ENCODE data around the gene EIF3B. TPM values are rescaled to one million over a fixed set of nuclear protein-coding genes. Genes with fewer than 3 reads are reported as not detected.

The EIF3B gene
- total RNA-seq, 1 donor from 2014 or later, result 132 TPM

- H3K27ac Mint-ChIP-seq (ENCODE audit: unreplicated experiment), result peak overlapping the region; percentile 55
- H3K4me1 Mint-ChIP-seq (ENCODE audit: unreplicated experiment), result peaks cover 29% of the 10 kb centered on the region
- TF ChIP-seq, protein P1, sequence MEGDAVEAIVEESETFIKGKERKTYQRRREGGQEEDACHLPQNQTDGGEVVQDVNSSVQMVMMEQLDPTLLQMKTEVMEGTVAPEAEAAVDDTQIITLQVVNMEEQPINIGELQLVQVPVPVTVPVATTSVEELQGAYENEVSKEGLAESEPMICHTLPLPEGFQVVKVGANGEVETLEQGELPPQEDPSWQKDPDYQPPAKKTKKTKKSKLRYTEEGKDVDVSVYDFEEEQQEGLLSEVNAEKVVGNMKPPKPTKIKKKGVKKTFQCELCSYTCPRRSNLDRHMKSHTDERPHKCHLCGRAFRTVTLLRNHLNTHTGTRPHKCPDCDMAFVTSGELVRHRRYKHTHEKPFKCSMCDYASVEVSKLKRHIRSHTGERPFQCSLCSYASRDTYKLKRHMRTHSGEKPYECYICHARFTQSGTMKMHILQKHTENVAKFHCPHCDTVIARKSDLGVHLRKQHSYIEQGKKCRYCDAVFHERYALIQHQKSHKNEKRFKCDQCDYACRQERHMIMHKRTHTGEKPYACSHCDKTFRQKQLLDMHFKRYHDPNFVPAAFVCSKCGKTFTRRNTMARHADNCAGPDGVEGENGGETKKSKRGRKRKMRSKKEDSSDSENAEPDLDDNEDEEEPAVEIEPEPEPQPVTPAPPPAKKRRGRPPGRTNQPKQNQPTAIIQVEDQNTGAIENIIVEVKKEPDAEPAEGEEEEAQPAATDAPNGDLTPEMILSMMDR (IDR thresholded peaks at IDR 0.05), result no peak
- H3K36me3 Mint-ChIP-seq (ENCODE audit: unreplicated experiment), result peaks cover 10% of the 10 kb centered on the region
- no peaks in the 10 kb centered on the region for H3K27me3 Mint-ChIP-seq (ENCODE audit: unreplicated experiment)
- DNase-seq (ENCODE audit: extremely low spot score, unreplicated experiment), result no peak
- no peaks in the 10 kb centered on the region for H3K9me3 Mint-ChIP-seq (ENCODE audit: unreplicated experiment)
- H3K4me3 Mint-ChIP-seq (ENCODE audit: unreplicated experiment), result no peak overlapping the region
Observed at GRCh38 chr7:2417981-2418481, 63.4 kb downstream of the EIF3B start.

GRCh38 chr7:2420216-2420933 lies 65.7 kb downstream of the EIF3B start:
- DNase-seq (ENCODE audit: extremely low spot score, unreplicated experiment), result no peak
- Mint-ChIP-seq H3K27ac (ENCODE audit: unreplicated experiment) (no peak overlapping the region), H3K4me1 (ENCODE audit: unreplicated experiment) (peaks cover 18% of the 10 kb centered on the region), H3K36me3 (ENCODE audit: unreplicated experiment) (peaks cover 8% of the 10 kb centered on the region), H3K27me3 (ENCODE audit: unreplicated experiment) (no peaks in the 10 kb centered on the region), H3K4me3 (ENCODE audit: unreplicated experiment) (no peak overlapping the region), H3K9me3 (ENCODE audit: unreplicated experiment) (no peaks in the 10 kb centered on the region)
- TF ChIP-seq, protein P1 (IDR thresholded peaks at IDR 0.05), result no peak

DNA sequence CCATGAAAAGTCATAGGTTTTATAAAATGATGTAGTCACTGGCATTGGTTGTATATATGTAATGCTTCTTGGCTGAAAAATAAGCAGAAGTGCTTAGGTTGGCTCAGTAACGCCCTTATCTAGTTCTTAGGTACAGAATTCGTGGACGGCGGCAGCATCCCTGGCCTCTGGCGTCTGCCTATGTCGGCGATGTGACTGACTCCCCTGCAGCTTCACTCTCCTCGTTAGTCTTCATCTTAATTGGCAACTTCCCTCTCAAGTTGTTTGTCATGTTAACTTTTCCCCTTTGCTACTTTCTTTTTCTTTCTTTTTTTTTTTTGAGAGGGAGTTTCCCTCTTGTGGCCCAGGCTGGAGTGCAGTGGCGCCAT lies 67.3 kb downstream of the EIF3B start:
- TF ChIP-seq, protein P1 (IDR thresholded peaks at IDR 0.05), result no peak
- Mint-ChIP-seq H3K27me3 (ENCODE audit: unreplicated experiment) (no peaks in the 10 kb centered on the region), H3K27ac (ENCODE audit: unreplicated experiment) (no peak overlapping the region), H3K4me3 (ENCODE audit: unreplicated experiment) (no peak overlapping the region), H3K36me3 (ENCODE audit: unreplicated experiment) (peaks cover 3% of the 10 kb centered on the region), H3K9me3 (ENCODE audit: unreplicated experiment) (no peaks in the 10 kb centered on the region), H3K4me1 (ENCODE audit: unreplicated experiment) (peaks cover 14% of the 10 kb centered on the region)
- DNase-seq (ENCODE audit: extremely low spot score, unreplicated experiment), result no peak

- Mint-ChIP-seq H3K36me3 (ENCODE audit: unreplicated experiment) (peaks cover 8% of the 10 kb centered on the region), H3K27me3 (ENCODE audit: unreplicated experiment) (no peaks in the 10 kb centered on the region), H3K4me3 (ENCODE audit: unreplicated experiment) (no peak overlapping the region), H3K9me3 (ENCODE audit: unreplicated experiment) (no peaks in the 10 kb centered on the region), H3K27ac (ENCODE audit: unreplicated experiment) (no peak overlapping the region), H3K4me1 (ENCODE audit: unreplicated experiment) (no peaks in the 10 kb centered on the region)
- no peak for DNase-seq (ENCODE audit: extremely low spot score, unreplicated experiment)
- TF ChIP-seq, protein P1 (IDR thresholded peaks at IDR 0.05), result no peak
Observed at GRCh38 chr7:2425749-2426148, 71.1 kb downstream of the EIF3B start.

Other genes with a start within 250 kb of the EIF3B start
- 30.2 and 32.7 TPM in 2 replicates for gene MAD1L1, start 121.9 kb upstream of the EIF3B start, total RNA-seq
- gene MRM2, start 112.6 kb upstream of the EIF3B start, total RNA-seq, result 18.9 and 21.6 TPM in 2 replicates
- 12.8 and 14.8 TPM in 2 replicates for gene NUDT1, start 112.6 kb upstream of the EIF3B start, total RNA-seq
- gene SNX8, start 40.4 kb upstream of the EIF3B start, total RNA-seq, result 41.5 and 51.2 TPM in 2 replicates
- gene CHST12, start 48.8 kb downstream of the EIF3B start, total RNA-seq, result 28.0 and 30.2 TPM in 2 replicates
- gene GRIFIN, start 121.6 kb downstream of the EIF3B start, total RNA-seq, result not detected in 2 replicates
- 20.8 and 23.3 TPM in 2 replicates for gene LFNG, start 164.9 kb downstream of the EIF3B start, total RNA-seq
- 27.8 and 29.4 TPM in 2 replicates for gene BRAT1, start 200.7 kb downstream of the EIF3B start, total RNA-seq
- 17.0 and 22.1 TPM in 2 replicates for gene IQCE, start 204.2 kb downstream of the EIF3B start, total RNA-seq